H9 (cell line): Measurements from ENCODE around the gene QRICH2. TPM values are rescaled to one million over a fixed set of nuclear protein-coding genes. Genes with fewer than 3 reads are reported as not detected.

Source experiments
- DNase-seq: peaks from one replicate; pipeline ENCODE4 v3.0.0-alpha.2; 2017
- H2AFZ ChIP-seq: one replicate; pipeline ENCODE4 v1.6.1; 2013; ENCODE audit warnings: mild to moderate bottlenecking, low read length, control low read depth, moderate library complexity
- H2AK5ac ChIP-seq: 2 replicates; pipeline ENCODE4 v1.6.1; 2013; ENCODE audit warnings: low read length, control low read depth, mixed read lengths; ENCODE audit not compliant: insufficient read length
- H2BK120ac ChIP-seq: one replicate; pipeline ENCODE4 v1.6.1; 2013; ENCODE audit warnings: low read depth, mild to moderate bottlenecking, low read length, control low read depth, inconsistent platforms; ENCODE audit not compliant: poor library complexity, severe bottlenecking
- H2BK12ac ChIP-seq: 2 replicates; pipeline ENCODE4 v1.6.1; 2013; ENCODE audit warnings: low read length, control low read depth, mixed read lengths, low read depth; ENCODE audit not compliant: insufficient read length
- H2BK15ac ChIP-seq: 2 replicates; pipeline ENCODE4 v1.6.1; 2013; ENCODE audit warnings: low read depth, low read length, control low read depth
- H2BK20ac ChIP-seq: one replicate; pipeline ENCODE4 v1.6.1; 2013; ENCODE audit warnings: low read depth, mild to moderate bottlenecking, low read length, control low read depth, inconsistent platforms; ENCODE audit not compliant: poor library complexity, severe bottlenecking
- H2BK5ac ChIP-seq: 2 replicates; pipeline ENCODE4 v1.6.1; 2013; ENCODE audit warnings: low read length, control low read depth, mixed read lengths; ENCODE audit not compliant: insufficient read length
- H3K14ac ChIP-seq: 2 replicates; pipeline ENCODE4 v1.6.1; 2013; ENCODE audit warnings: low read length, control low read depth; ENCODE audit not compliant: insufficient read depth
- H3K18ac ChIP-seq: 2 replicates; pipeline ENCODE4 v1.6.1; 2013; ENCODE audit warnings: low read depth, mild to moderate bottlenecking, mixed read lengths, low read length, control low read depth; ENCODE audit not compliant: insufficient read length
- H3K23ac ChIP-seq: 2 replicates; pipeline ENCODE4 v1.6.1; 2013; ENCODE audit warnings: low read length, control low read depth, mixed read lengths, low read depth; ENCODE audit not compliant: insufficient read length
- H3K23me2 ChIP-seq: 2 replicates; pipeline ENCODE4 v1.6.1; 2013; ENCODE audit warnings: low read depth, mild to moderate bottlenecking, mixed read lengths, low read length, control low read depth; ENCODE audit not compliant: insufficient read length, poor library complexity, severe bottlenecking
- H3K27ac ChIP-seq: 2 replicates; pipeline ENCODE4 v1.5.1; 2013; ENCODE audit warnings: low read length, control low read depth, mixed read lengths, low read depth; ENCODE audit not compliant: insufficient read length
- H3K27me3 ChIP-seq: 2 replicates; pipeline ENCODE4 v1.6.1; 2013; ENCODE audit warnings: low read length, control low read depth, inconsistent platforms; ENCODE audit not compliant: insufficient read depth
- H3K4ac ChIP-seq: 2 replicates; pipeline ENCODE4 v1.6.1; 2013; ENCODE audit warnings: low read depth, mild to moderate bottlenecking, control low read depth, inconsistent platforms, low read length, moderate library complexity
- H3K4me1 ChIP-seq: 2 replicates; pipeline ENCODE4 v1.6.1; 2013; ENCODE audit warnings: low read length, control low read depth, inconsistent platforms; ENCODE audit not compliant: insufficient read depth
- H3K4me2 ChIP-seq: 2 replicates; pipeline ENCODE4 v1.6.1; 2013; ENCODE audit warnings: low read length, control low read depth, mixed read lengths; ENCODE audit not compliant: insufficient read length, insufficient read depth
- H3K56ac ChIP-seq: 2 replicates; pipeline ENCODE4 v1.6.1; 2013; ENCODE audit warnings: low read depth, mild to moderate bottlenecking, mixed read lengths, low read length, control low read depth; ENCODE audit not compliant: insufficient read length
- H3K79me1 ChIP-seq: 2 replicates; pipeline ENCODE4 v1.6.1; 2013; ENCODE audit warnings: low read depth, mild to moderate bottlenecking, moderate library complexity, low read length, control low read depth, inconsistent platforms; ENCODE audit not compliant: insufficient read depth, poor library complexity, severe bottlenecking
- H3K79me2 ChIP-seq: 2 replicates; pipeline ENCODE4 v1.6.1; 2013; ENCODE audit warnings: low read length, control low read depth, inconsistent platforms; ENCODE audit not compliant: insufficient read depth
- H3K9ac ChIP-seq: 2 replicates; pipeline ENCODE4 v1.6.1; 2013; ENCODE audit warnings: low read length, control low read depth, mixed read lengths; ENCODE audit not compliant: insufficient read length; ENCODE audit errors: extremely low read depth
- H3K9me3 ChIP-seq: one replicate; pipeline ENCODE4 v1.6.1; 2013; ENCODE audit warnings: low read depth, low read length, inconsistent platforms; ENCODE audit not compliant: control insufficient read depth
- H3T11ph ChIP-seq: one replicate; pipeline ENCODE4 v1.6.1; 2013; ENCODE audit warnings: mild to moderate bottlenecking, low read length, control low read depth, inconsistent platforms
- H4K20me1 ChIP-seq: one replicate; pipeline ENCODE4 v1.6.1; 2013; ENCODE audit not compliant: control insufficient read depth, insufficient read length, insufficient read depth
- H4K5ac ChIP-seq: 2 replicates; pipeline ENCODE4 v1.6.1; 2013; ENCODE audit warnings: low read depth, mild to moderate bottlenecking, mixed read lengths, low read length, control low read depth; ENCODE audit not compliant: insufficient read length
- H4K8ac ChIP-seq: replicated peaks from 2 replicates; pipeline ENCODE4 v1.6.1; 2013; ENCODE audit warnings: low read length, control low read depth, mixed read lengths, low read depth; ENCODE audit not compliant: insufficient read length
- H4K91ac ChIP-seq: 2 replicates; pipeline ENCODE4 v1.6.1; 2013; ENCODE audit warnings: low read depth, mild to moderate bottlenecking, moderate library complexity, mixed read lengths, low read length, control low read depth; ENCODE audit not compliant: insufficient read length
- H3K27ac Mint-ChIP-seq, 3 experiments: 2 replicates in 2 of 3; 3 replicates in 1 of 3; pipeline ENCODE4 v1.8.0; 2020 to 2021; ENCODE audit warnings: mixed read lengths in 3 of 3, mild to moderate bottlenecking in 1 of 3, moderate library complexity in 1 of 3
- H3K27me3 Mint-ChIP-seq: 2 replicates; pipeline ENCODE4 v1.8.0; 2021; ENCODE audit warnings: low read depth, mild to moderate bottlenecking, moderate library complexity, mixed read lengths
- H3K36me3 Mint-ChIP-seq, 3 experiments: 2 replicates in 2 of 3; 3 replicates in 1 of 3; pipeline ENCODE4 v1.8.0; 2020 to 2021; ENCODE audit warnings: low read depth in 3 of 3, mixed read lengths in 3 of 3; ENCODE audit not compliant: insufficient read depth in 1 of 3
- H3K4me1 Mint-ChIP-seq, 2 experiments: 2 replicates each; pipeline ENCODE4 v1.8.0; 2020; ENCODE audit warnings: mixed read lengths in 2 of 2
- H3K4me3 Mint-ChIP-seq, 2 experiments: 2 replicates in 1 of 2; 3 replicates in 1 of 2; pipeline ENCODE4 v1.8.0; 2020 to 2021; ENCODE audit warnings: mild to moderate bottlenecking in 2 of 2, mixed read lengths in 2 of 2, moderate library complexity in 1 of 2
- H3K9me3 Mint-ChIP-seq, 2 experiments: 2 replicates in 1 of 2; 3 replicates in 1 of 2; pipeline ENCODE4 v1.8.0; 2020; ENCODE audit warnings: mild to moderate bottlenecking in 2 of 2, mixed read lengths in 2 of 2, moderate library complexity in 1 of 2
- CTCF ChIP-seq: fragments of 200-600 bp; sonication (generic); conservative IDR thresholded peaks from 3 replicates; pipeline ENCODE4 v1.8.0; 2021; ENCODE audit warnings: antibody characterized with exemption, mild to moderate bottlenecking
- WGBS: extraction: QIAGEN DNeasy Blood & Tissue Kit; methylation state at CpG from one replicate; pipeline ENCODE4 v1.1.7; 2013; ENCODE audit warnings: missing lambda C conversion rate, low lambda C conversion rate, mixed read lengths; ENCODE audit not compliant: insufficient read length; ENCODE audit errors: extremely low coverage; 5-methylcytosine and 5-hydroxymethylcytosine counted together
- total RNA-seq: library from RNA; stranded (reverse); gene quantifications from 2 replicates; pipeline ENCODE4 v1.2.1, GENCODE V29; 2021

Gene QRICH2
- total RNA-seq, 1 experiment from 2014 or later = 3.2 TPM

DNA sequence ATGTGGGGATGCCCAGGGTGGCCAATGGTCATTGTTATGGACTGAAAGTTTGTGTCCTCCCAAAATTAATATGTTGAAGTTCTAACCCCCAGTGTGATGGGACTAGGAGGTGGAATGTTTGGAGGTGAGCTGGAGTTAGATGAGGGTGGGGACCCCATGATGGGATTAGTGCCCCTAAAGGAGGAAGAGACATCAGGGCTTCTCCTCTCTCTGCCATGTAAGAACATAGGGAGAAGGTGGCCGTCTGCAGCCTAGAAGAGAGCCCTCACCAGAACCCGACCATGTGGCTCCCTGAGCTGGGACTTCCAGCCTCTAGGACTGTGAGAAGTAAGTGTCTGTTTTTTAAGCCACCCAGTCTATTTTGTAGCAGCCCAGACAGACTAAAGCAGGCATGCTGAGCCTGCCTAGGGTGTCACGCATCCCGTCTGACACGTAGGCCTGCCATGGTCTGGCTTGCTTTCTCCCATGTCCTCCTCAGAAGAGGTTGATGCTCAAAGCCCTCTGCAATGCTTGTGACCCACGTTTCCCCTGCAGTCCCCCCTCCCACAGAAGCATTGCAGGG, 49.6 kb upstream of the QRICH2 start:
- DNase-seq = no peak
- Histone ChIP-seq H3K9me3 (no peaks in the 10 kb centered on the region), H3T11ph (no peak overlapping the region), H3K23me2 (peaks cover 4% of the 10 kb centered on the region), H3K27ac (no peak overlapping the region), H3K27me3 (no peaks in the 10 kb centered on the region), H2BK20ac (no peak overlapping the region), H4K20me1 (no peaks in the 10 kb centered on the region), H2AK5ac (no peak overlapping the region), H2BK12ac (no peak overlapping the region), H3K79me1 (no peaks in the 10 kb centered on the region), H3K4me2 (no peak overlapping the region), H3K4ac (no peak overlapping the region), H3K9ac (no peak overlapping the region), H2AFZ (no peak overlapping the region), H2BK5ac (no peak overlapping the region), H3K4me1 (no peaks in the 10 kb centered on the region), H3K14ac (no peak overlapping the region), H4K5ac (no peak overlapping the region), H3K18ac (no peak overlapping the region), H2BK15ac (no peak overlapping the region), H2BK120ac (no peak overlapping the region), H4K8ac (no peak overlapping the region), H3K79me2 (no peaks in the 10 kb centered on the region), H3K23ac (no peak overlapping the region), H3K56ac (no peak overlapping the region), H4K91ac (no peak overlapping the region)
- Mint-ChIP-seq H3K27me3 (no peaks in the 10 kb centered on the region; the same call in 1 of the 2 replicates), H3K9me3 (no peaks in the 10 kb centered on the region), H3K27ac (no peak overlapping the region), H3K4me3 (no peak overlapping the region), H3K36me3 (no peaks in the 10 kb centered on the region; a peak in 2 of 7 replicates), H3K4me1 (peaks cover 15 to 19% of the 10 kb centered on the region in 2 experiments)
- WGBS = no CpG with 5 or more reads among the region's 6 CpGs
- TF ChIP-seq CTCF = no peak
